ENCODE results near the gene LDLRAD4. TPM values are rescaled to one million over a fixed set of nuclear protein-coding genes. Genes with fewer than 3 reads are reported as not detected.
A peak's percentile ranks its signal among the peaks of the same experiment; 100 is the strongest.

Gene LDLRAD4
- total RNA-seq, 1 donor from 2014 or later, result 34.1 TPM

DNA sequence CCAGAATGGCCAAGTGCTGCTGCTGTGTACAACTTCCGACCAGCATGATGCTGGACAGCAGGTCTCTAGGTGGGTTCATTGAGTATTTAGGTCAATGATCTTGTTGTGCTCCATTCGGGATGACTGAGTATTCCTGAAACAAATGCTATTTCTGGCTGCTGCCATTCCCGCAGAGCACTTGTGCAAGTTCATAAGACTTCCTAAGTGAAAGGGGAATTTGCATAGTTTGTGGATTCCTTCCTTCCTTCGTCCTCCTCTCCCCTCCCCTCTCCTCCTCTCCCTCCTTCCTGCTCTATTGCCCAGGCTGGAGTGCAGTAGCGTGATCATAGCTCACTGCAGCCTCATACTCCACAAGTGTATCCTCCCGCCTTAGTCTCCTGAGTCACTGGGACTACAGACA lies 40.4 kb downstream of the LDLRAD4 start:
- H3K27ac Mint-ChIP-seq (ENCODE audit: unreplicated experiment), result no peak overlapping the region
- peaks cover 34% of the 10 kb centered on the region for H3K4me1 Mint-ChIP-seq (ENCODE audit: unreplicated experiment)
- no peak for DNase-seq (ENCODE audit: low spot score)
- no peak overlapping the region for H3K4me3 Mint-ChIP-seq (ENCODE audit: unreplicated experiment)
- no peaks in the 10 kb centered on the region for H3K36me3 Mint-ChIP-seq (ENCODE audit: low read depth, unreplicated experiment)
- no peaks in the 10 kb centered on the region for H3K9me3 Mint-ChIP-seq (ENCODE audit: unreplicated experiment)
- TF ChIP-seq, protein P1, sequence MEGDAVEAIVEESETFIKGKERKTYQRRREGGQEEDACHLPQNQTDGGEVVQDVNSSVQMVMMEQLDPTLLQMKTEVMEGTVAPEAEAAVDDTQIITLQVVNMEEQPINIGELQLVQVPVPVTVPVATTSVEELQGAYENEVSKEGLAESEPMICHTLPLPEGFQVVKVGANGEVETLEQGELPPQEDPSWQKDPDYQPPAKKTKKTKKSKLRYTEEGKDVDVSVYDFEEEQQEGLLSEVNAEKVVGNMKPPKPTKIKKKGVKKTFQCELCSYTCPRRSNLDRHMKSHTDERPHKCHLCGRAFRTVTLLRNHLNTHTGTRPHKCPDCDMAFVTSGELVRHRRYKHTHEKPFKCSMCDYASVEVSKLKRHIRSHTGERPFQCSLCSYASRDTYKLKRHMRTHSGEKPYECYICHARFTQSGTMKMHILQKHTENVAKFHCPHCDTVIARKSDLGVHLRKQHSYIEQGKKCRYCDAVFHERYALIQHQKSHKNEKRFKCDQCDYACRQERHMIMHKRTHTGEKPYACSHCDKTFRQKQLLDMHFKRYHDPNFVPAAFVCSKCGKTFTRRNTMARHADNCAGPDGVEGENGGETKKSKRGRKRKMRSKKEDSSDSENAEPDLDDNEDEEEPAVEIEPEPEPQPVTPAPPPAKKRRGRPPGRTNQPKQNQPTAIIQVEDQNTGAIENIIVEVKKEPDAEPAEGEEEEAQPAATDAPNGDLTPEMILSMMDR (IDR thresholded peaks at IDR 0.05; ENCODE audit: unreplicated experiment), result no peak
- H3K27me3 Mint-ChIP-seq (ENCODE audit: unreplicated experiment), result peaks cover 8% of the 10 kb centered on the region

- TF ChIP-seq, protein P1 (IDR thresholded peaks at IDR 0.05; ENCODE audit: unreplicated experiment), result no peak
- Mint-ChIP-seq H3K4me1 (ENCODE audit: unreplicated experiment) (peaks cover 34% of the 10 kb centered on the region), H3K4me3 (ENCODE audit: unreplicated experiment) (no peak overlapping the region), H3K27ac (ENCODE audit: unreplicated experiment) (no peak overlapping the region), H3K36me3 (ENCODE audit: low read depth, unreplicated experiment) (no peaks in the 10 kb centered on the region), H3K9me3 (ENCODE audit: unreplicated experiment) (no peaks in the 10 kb centered on the region), H3K27me3 (ENCODE audit: unreplicated experiment) (peaks cover 8% of the 10 kb centered on the region)
- DNase-seq (ENCODE audit: low spot score), result no peak
Observed at GRCh38 chr18:13259701-13260100, 41.1 kb downstream of the LDLRAD4 start.

GRCh38 chr18:13260197-13260934 lies 41.8 kb downstream of the LDLRAD4 start:
- no peaks in the 10 kb centered on the region for H3K9me3 Mint-ChIP-seq (ENCODE audit: unreplicated experiment)
- no peak overlapping the region for H3K4me3 Mint-ChIP-seq (ENCODE audit: unreplicated experiment)
- H3K4me1 Mint-ChIP-seq (ENCODE audit: unreplicated experiment), result peaks cover 36% of the 10 kb centered on the region
- no peak for DNase-seq (ENCODE audit: low spot score)
- peaks cover 11% of the 10 kb centered on the region for H3K27me3 Mint-ChIP-seq (ENCODE audit: unreplicated experiment)
- TF ChIP-seq, protein P1 (IDR thresholded peaks at IDR 0.05; ENCODE audit: unreplicated experiment), result no peak
- H3K27ac Mint-ChIP-seq (ENCODE audit: unreplicated experiment), result peak overlapping the region; percentile 52
- no peaks in the 10 kb centered on the region for H3K36me3 Mint-ChIP-seq (ENCODE audit: low read depth, unreplicated experiment)

GRCh38 chr18:13260935-13261640 lies 42.5 kb downstream of the LDLRAD4 start:
- TF ChIP-seq, protein P1 (IDR thresholded peaks at IDR 0.05; ENCODE audit: unreplicated experiment), result no peak
- Mint-ChIP-seq H3K4me1 (ENCODE audit: unreplicated experiment) (peaks cover 36% of the 10 kb centered on the region), H3K27me3 (ENCODE audit: unreplicated experiment) (peaks cover 9% of the 10 kb centered on the region), H3K36me3 (ENCODE audit: low read depth, unreplicated experiment) (no peaks in the 10 kb centered on the region), H3K9me3 (ENCODE audit: unreplicated experiment) (no peaks in the 10 kb centered on the region), H3K4me3 (ENCODE audit: unreplicated experiment) (no peak overlapping the region), H3K27ac (ENCODE audit: unreplicated experiment) (peak overlapping the region; percentile 76)
- no peak for DNase-seq (ENCODE audit: low spot score)
